Parathyroid adenoma (tissue), 2 donors: ENCODE measurements around the gene ZNF627.
A peak's percentile ranks its signal among the peaks of the same experiment; 100 is the strongest.

Source experiments
- H2AFZ ChIP-seq: fragments of 300-600 bp; sonication (generic); one replicate; pipeline ENCODE4 v1.7.0; 2017; ENCODE audit warnings: antibody characterized with exemption, mild to moderate bottlenecking
- H3K27ac ChIP-seq: fragments of 300-600 bp; sonication (generic); one replicate; pipeline ENCODE4 v1.7.0; 2017
- H3K27me3 ChIP-seq: fragments of 300-600 bp; sonication (generic); one replicate; pipeline ENCODE4 v1.7.0; 2017; ENCODE audit warnings: low read length; ENCODE audit not compliant: control insufficient read depth, insufficient read depth
- H3K36me3 ChIP-seq: fragments of 300-600 bp; sonication (generic); one replicate; pipeline ENCODE4 v1.7.0; 2017; ENCODE audit warnings: low read length; ENCODE audit not compliant: control insufficient read depth, insufficient read depth
- H3K4me1 ChIP-seq: fragments of 300-600 bp; sonication (generic); one replicate; pipeline ENCODE4 v1.7.0; 2017; ENCODE audit warnings: control low read depth
- H3K4me2 ChIP-seq: fragments of 300-600 bp; sonication (generic); one replicate; pipeline ENCODE4 v1.7.0; 2017; ENCODE audit warnings: low read length
- H3K4me3 ChIP-seq: fragments of 300-600 bp; sonication (generic); one replicate; pipeline ENCODE4 v1.7.0; 2017; ENCODE audit warnings: low read depth, low read length
- H3K79me2 ChIP-seq: fragments of 300-600 bp; sonication (generic); one replicate; pipeline ENCODE4 v1.7.0; 2017; ENCODE audit warnings: control low read depth
- H3K9ac ChIP-seq: fragments of 300-600 bp; sonication (generic); one replicate; pipeline ENCODE4 v1.7.0; 2017; ENCODE audit warnings: mild to moderate bottlenecking
- H3K9me3 ChIP-seq: fragments of 300-600 bp; sonication (generic); one replicate; pipeline ENCODE4 v1.7.0; 2017; ENCODE audit warnings: low read length; ENCODE audit not compliant: control insufficient read depth
- CTCF ChIP-seq: fragments of 300-600 bp; sonication (generic); IDR thresholded peaks from one replicate; pipeline ENCODE4 v1.7.0; 2017; ENCODE audit warnings: antibody characterized with exemption, mild to moderate bottlenecking
- donor health status: primary hyperparathyroidism.

Gene ZNF627

GRCh38 chr19:11577451-11578257, 19.6 kb upstream of the ZNF627 start, which contains the start of gene ACP5:
Gene ACP5, minus strand, starts transcription at chr19:11577645. Its CDS starts 328 bp downstream, at chr19:11577317.
- H3K4me3 ChIP-seq: peak within 1 kb of the TSS; percentile 16
- H3K27ac ChIP-seq: no peak within 1 kb of the TSS
- H3K9me3 ChIP-seq: no peaks in the 10 kb centered on the region
- no peaks in the 10 kb centered on the region for H3K4me1 ChIP-seq
- H3K4me2 ChIP-seq: peak within 1 kb of the TSS; percentile 22
- no peaks in the 10 kb centered on the region for H3K36me3 ChIP-seq
- no peak within 1 kb of the TSS for H3K9ac ChIP-seq
- peak within 1 kb of the TSS; percentile 76 for H2AFZ ChIP-seq
- H3K27me3 ChIP-seq: no peaks in the 10 kb centered on the region
- no peak for TF ChIP-seq CTCF
- H3K79me2 ChIP-seq: no peaks in the 10 kb centered on the region

GRCh38 chr19:11578258-11579142, 18.8 kb upstream of the ZNF627 start:
- no peak for TF ChIP-seq CTCF
- Histone ChIP-seq H3K4me1 (no peaks in the 10 kb centered on the region), H2AFZ (peak overlapping the region; percentile 76), H3K36me3 (no peaks in the 10 kb centered on the region), H3K4me2 (peak overlapping the region; percentile 22), H3K27me3 (no peaks in the 10 kb centered on the region), H3K9me3 (no peaks in the 10 kb centered on the region), H3K79me2 (no peaks in the 10 kb centered on the region), H3K27ac (no peak overlapping the region), H3K4me3 (peak overlapping the region; percentile 16), H3K9ac (no peak overlapping the region)

- Histone ChIP-seq H3K79me2 (no peaks in the 10 kb centered on the region), H3K4me3 (no peak overlapping the region), H3K36me3 (no peaks in the 10 kb centered on the region), H3K4me1 (no peaks in the 10 kb centered on the region), H3K9ac (no peak overlapping the region), H3K27me3 (no peaks in the 10 kb centered on the region), H3K27ac (no peak overlapping the region), H3K4me2 (no peak overlapping the region), H3K9me3 (no peaks in the 10 kb centered on the region), H2AFZ (no peak overlapping the region)
- no peak for TF ChIP-seq CTCF
These were observed 17.2 kb upstream of the ZNF627 start for GRCh38 chr19:11580116-11580515.

GRCh38 chr19:11581740-11582139, 15.5 kb upstream of the ZNF627 start:
- Histone ChIP-seq H3K9me3 (no peaks in the 10 kb centered on the region), H3K27me3 (no peaks in the 10 kb centered on the region), H3K9ac (no peak overlapping the region), H3K4me3 (no peak overlapping the region), H3K79me2 (no peaks in the 10 kb centered on the region), H3K4me2 (no peak overlapping the region), H3K4me1 (no peaks in the 10 kb centered on the region), H3K36me3 (no peaks in the 10 kb centered on the region), H2AFZ (no peak overlapping the region), H3K27ac (no peak overlapping the region)
- no peak for TF ChIP-seq CTCF
